ENCODE results near the gene PDAP1. TPM values are rescaled to one million over a fixed set of nuclear protein-coding genes. Genes with fewer than 3 reads are reported as not detected.

Gene PDAP1
- total and polyA plus RNA-seq, 2 of the 13 experiments (the other 11 are each of a cell fraction or from before 2014, with no cell fraction given), result 13.0 to 100 TPM

DNA sequence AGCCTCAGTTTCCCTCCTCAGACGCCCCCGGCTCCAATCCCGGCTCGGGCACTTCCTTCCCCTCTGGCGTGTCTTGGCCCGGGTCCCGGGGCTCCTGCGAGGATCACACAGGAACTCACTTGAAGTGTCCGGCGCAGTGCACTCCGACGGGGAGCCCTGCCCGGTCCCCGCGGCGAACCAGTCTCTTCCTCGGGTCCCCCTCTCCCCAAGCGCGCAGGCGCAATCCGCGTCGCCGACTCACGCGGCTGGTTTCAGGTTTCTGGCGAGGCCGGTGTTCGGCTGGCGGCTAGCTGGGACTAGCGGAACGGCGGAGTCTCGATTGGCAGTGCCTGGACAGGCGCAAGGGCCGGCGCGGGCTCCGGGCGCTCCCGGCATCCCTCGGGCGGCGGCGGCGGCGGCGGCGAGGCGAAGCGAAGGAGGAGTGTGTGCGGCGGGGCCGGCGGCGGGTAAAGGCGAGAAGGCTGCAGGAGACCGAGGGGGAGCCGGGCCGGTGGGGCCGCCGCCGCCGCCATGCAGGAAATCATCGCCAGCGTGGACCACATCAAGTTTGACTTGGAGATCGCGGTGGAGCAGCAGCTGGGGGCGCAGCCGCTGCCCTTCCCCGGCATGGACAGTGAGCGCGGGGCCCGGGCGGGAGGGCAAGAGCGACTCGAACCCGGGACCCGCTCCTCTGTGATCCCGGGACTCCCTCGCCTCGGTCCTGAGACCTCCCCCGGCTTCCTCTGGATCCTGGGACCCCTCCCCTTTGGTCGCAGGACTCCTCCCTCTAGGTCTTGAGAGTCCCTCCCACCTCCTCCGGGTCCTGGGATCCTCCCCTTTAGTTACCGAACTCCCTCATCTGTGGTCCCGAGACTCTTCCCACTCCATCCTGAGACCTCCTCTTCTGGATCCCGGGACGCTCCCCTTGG is 30.4 kb upstream of the PDAP1 start, which contains the start of the genes CPSF4 and PTCD1 (continued):
- no peak for TF ChIP-seq ZNF282 (IDR thresholded peaks at IDR 0.05; ENCODE audit: partially characterized antibody)
- TF ChIP-seq ATF7-NPFF (CRISPR knock-in tag; IDR thresholded peaks at IDR 0.05; ENCODE audit: low read depth), result peak; percentile 80; the same call in 1 of the 2 replicates
- TF ChIP-seq HNF4A (CRISPR knock-in tag; IDR thresholded peaks at IDR 0.05), result no peak
- no peak for TF ChIP-seq SRSF9 (IDR thresholded peaks at IDR 0.05; ENCODE audit: borderline replicate concordance, insufficient read depth, low read depth, low read length, poor library complexity, severe bottlenecking)
- TF ChIP-seq, protein P1, sequence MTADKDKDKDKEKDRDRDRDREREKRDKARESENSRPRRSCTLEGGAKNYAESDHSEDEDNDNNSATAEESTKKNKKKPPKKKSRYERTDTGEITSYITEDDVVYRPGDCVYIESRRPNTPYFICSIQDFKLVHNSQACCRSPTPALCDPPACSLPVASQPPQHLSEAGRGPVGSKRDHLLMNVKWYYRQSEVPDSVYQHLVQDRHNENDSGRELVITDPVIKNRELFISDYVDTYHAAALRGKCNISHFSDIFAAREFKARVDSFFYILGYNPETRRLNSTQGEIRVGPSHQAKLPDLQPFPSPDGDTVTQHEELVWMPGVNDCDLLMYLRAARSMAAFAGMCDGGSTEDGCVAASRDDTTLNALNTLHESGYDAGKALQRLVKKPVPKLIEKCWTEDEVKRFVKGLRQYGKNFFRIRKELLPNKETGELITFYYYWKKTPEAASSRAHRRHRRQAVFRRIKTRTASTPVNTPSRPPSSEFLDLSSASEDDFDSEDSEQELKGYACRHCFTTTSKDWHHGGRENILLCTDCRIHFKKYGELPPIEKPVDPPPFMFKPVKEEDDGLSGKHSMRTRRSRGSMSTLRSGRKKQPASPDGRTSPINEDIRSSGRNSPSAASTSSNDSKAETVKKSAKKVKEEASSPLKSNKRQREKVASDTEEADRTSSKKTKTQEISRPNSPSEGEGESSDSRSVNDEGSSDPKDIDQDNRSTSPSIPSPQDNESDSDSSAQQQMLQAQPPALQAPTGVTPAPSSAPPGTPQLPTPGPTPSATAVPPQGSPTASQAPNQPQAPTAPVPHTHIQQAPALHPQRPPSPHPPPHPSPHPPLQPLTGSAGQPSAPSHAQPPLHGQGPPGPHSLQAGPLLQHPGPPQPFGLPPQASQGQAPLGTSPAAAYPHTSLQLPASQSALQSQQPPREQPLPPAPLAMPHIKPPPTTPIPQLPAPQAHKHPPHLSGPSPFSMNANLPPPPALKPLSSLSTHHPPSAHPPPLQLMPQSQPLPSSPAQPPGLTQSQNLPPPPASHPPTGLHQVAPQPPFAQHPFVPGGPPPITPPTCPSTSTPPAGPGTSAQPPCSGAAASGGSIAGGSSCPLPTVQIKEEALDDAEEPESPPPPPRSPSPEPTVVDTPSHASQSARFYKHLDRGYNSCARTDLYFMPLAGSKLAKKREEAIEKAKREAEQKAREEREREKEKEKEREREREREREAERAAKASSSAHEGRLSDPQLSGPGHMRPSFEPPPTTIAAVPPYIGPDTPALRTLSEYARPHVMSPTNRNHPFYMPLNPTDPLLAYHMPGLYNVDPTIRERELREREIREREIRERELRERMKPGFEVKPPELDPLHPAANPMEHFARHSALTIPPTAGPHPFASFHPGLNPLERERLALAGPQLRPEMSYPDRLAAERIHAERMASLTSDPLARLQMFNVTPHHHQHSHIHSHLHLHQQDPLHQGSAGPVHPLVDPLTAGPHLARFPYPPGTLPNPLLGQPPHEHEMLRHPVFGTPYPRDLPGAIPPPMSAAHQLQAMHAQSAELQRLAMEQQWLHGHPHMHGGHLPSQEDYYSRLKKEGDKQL (CRISPR knock-in tag; IDR thresholded peaks at IDR 0.05; ENCODE audit: low read depth), result no peak
- no peak for TF ChIP-seq KLF13 (CRISPR knock-in tag; IDR thresholded peaks at IDR 0.05)
- peak; percentile 66; the same call in 1 of the 2 replicates for TF ChIP-seq MIXL1 (CRISPR knock-in tag; IDR thresholded peaks at IDR 0.05)
- TF ChIP-seq MIER3 (CRISPR knock-in tag; IDR thresholded peaks at IDR 0.05; ENCODE audit: borderline replicate concordance), result peak; percentile 66; the same call in 1 of the 2 replicates
- TF ChIP-seq SALL1 (CRISPR knock-in tag; IDR thresholded peaks at IDR 0.05), result peak; percentile 80
- no peak; the same call in 1 of the 2 replicates for TF ChIP-seq ZNF83 (CRISPR knock-in tag; IDR thresholded peaks at IDR 0.05; ENCODE audit: borderline replicate concordance)
- peak; percentile 89 for TF ChIP-seq PHF8 (CRISPR knock-in tag; IDR thresholded peaks at IDR 0.05)
- TF ChIP-seq ZNF790 (CRISPR knock-in tag; IDR thresholded peaks at IDR 0.05; ENCODE audit: borderline replicate concordance), result peak; percentile 83; the same call in 1 of the 2 replicates
- TF ChIP-seq FOSL2 (CRISPR knock-in tag; IDR thresholded peaks at IDR 0.05), result peak; percentile 63
- TF ChIP-seq ZBTB7A (CRISPR knock-in tag; IDR thresholded peaks at IDR 0.05), result no peak
- peak; percentile 66; the same call in 1 of the 2 replicates for TF ChIP-seq MEF2D (CRISPR knock-in tag; IDR thresholded peaks at IDR 0.05)
- TF ChIP-seq, protein P2, sequence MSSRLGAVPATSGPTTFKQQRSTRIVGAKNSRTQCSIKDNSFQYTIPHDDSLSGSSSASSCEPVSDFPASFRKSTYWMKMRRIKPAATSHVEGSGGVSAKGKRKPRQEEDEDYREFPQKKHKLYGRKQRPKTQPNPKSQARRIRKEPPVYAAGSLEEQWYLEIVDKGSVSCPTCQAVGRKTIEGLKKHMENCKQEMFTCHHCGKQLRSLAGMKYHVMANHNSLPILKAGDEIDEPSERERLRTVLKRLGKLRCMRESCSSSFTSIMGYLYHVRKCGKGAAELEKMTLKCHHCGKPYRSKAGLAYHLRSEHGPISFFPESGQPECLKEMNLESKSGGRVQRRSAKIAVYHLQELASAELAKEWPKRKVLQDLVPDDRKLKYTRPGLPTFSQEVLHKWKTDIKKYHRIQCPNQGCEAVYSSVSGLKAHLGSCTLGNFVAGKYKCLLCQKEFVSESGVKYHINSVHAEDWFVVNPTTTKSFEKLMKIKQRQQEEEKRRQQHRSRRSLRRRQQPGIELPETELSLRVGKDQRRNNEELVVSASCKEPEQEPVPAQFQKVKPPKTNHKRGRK (CRISPR knock-in tag; IDR thresholded peaks at IDR 0.05), result no peak
- no peak for TF ChIP-seq ZNF530 (CRISPR knock-in tag; IDR thresholded peaks at IDR 0.05; ENCODE audit: low read depth)
- TF ChIP-seq GFI1 (CRISPR knock-in tag; IDR thresholded peaks at IDR 0.05; ENCODE audit: borderline replicate concordance), result peak; percentile 80; the same call in 1 of the 2 replicates
- peak; percentile 68 for TF ChIP-seq GATAD2A (CRISPR knock-in tag; IDR thresholded peaks at IDR 0.05)
- no peak for TF ChIP-seq RAD51 (IDR thresholded peaks at IDR 0.05; ENCODE audit: borderline replicate concordance)
- peak; percentile 83; the same call in 1 of the 3 replicates for TF ChIP-seq MXI1 (IDR thresholded peaks at IDR 0.05; ENCODE audit: borderline replicate concordance, low read depth, low read length)
- peak; percentile 92 for TF ChIP-seq ASH2L (IDR thresholded peaks at IDR 0.05; ENCODE audit: insufficient read length, low read depth, low read length)
- TF ChIP-seq FOXM1 (CRISPR knock-in tag; IDR thresholded peaks at IDR 0.05), result no peak
- TF ChIP-seq HES4 (CRISPR knock-in tag; IDR thresholded peaks at IDR 0.05; ENCODE audit: borderline replicate concordance), result peak; percentile 67
